GM19351 (cell line): ENCODE results near the gene USP6.
"Not testable (repeated sequence)": the region's sequence is repeated elsewhere in the genome, so short reads cannot be mapped to it uniquely, and the experiment has no call there.

Experiments
- ATAC-seq: cut with Tn5 transposase; IDR thresholded peaks from one replicate; pipeline ENCODE4 v1.9.1; 2021; ENCODE audit warnings: mild to moderate bottlenecking, moderate library complexity; ENCODE audit not compliant: unreplicated experiment

Gene USP6

DNA sequence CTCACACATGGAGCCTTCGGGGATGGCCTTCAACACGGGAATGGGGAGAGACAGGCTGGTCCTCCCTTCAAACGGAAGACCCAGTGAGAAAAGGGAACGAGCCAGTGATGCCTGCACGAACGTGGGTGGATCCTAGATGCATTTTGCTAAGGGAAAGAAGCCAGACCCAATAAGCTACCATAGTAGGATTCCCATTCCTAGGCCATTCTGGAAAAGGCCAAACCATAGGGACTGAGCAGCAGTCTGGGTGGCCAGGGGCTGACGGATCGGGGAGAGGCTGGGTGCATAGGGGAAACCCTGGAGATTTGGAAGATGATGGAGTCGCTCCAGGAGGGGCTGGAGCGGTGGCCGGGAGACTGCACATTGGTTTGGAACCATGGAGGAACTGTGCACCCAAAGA lies 18.7 kb downstream of the USP6 start:
- ATAC-seq, result not testable (repeated sequence)

- not testable (repeated sequence) for ATAC-seq
Measured at GRCh38 chr17:5135131-5135712, 19.4 kb downstream of the USP6 start.

DNA sequence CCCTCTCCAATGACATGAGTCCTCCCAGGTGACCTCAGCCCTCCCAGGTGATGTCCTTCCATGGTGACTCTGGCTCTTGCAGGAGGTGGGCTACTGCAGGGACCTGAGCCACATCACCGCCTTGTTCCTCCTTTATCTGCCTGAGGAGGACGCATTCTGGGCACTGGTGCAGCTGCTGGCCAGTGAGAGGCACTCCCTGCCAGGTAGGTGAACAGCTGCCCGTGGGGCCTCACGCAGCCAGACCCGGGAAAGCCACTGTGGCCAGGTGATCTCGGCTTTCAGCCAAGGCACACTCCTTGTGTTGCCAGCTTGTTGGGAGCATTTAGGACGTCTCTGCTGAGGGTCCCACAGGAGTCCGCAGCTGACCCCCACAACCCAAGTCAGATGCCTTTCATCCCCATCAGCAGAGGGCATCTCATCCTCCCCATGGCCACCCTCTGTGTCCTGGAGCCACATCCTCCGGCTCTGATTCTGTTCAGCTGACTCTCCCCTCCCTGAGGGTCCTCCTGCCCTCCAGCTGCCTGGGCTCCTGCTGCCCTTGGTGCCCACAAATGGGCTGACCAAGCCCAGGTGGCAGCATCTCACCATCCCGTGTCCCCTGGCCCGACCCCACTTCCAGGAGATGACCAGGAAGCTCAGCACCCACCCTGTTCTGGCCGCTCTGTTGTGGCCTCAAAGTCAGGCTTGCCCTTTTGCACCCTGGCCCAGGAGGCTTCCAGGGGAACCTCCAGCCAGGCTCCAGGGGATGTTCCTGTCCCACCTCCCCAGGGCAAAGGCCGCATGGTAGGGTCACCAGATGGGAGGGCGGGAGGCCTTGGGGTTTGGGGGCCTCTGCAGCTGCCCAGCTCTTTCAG lies 20.1 kb downstream of the USP6 start:
- no peak for ATAC-seq

DNA sequence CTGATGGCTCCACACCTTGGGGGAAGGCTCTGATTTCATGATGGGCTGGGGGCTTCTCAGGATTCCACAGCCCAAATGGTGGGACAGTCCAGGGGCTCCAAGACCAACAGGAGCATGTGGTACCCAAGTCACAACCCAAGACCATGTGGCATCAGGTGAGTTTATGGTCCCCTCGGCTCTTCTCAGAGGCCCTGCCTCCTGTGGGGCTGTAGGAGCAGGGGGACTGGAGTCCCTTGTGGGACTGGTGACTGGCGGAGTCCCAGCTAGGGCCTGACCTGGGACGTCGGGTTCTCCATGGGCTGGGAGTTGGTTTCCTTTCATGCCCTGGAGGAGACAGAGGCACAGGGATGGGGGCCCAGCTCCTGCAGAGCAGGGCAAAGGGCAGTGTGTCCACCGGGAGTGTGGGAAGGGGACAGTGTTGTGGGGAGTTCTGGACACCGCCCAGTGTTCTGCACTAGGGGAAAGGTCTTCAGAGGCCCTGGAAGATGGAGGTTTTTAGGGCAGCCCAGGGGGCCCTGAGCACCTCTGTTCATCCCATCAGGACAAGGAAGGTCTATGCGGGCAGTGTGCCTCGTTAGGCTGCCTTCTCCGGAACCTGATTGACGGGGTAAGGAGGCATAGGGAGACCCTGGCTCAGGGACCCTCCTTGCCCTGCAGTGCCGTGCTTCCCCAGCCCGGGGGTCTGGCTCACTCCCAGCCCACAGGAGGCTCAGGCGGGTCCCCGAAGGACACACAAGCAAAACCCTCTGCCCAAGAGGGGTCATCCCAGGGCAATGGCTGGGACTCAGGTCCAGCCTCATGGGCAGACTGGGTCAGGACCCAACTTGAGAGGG lies 21.0 kb downstream of the USP6 start:
- ATAC-seq, result not testable (repeated sequence)

- ATAC-seq, result not testable (repeated sequence)
Measured at GRCh38 chr17:5137511-5138197, 21.8 kb downstream of the USP6 start.

DNA sequence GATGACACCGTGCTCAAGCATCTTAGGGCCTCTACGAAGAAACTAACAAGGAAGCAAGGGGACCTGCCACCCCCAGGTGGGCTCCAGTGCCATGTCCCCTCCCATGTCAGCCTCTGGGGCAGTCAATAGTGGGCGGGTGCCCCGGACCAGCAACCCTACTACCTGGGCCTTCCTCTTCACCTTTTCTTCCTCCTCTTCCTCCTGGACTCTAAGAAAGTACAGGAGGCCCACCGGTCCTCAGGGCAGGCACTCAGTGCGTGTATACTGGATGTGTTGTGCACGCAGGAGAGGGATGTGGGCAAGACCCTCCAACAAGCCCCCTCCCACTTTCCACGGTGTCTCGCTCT lies 22.3 kb downstream of the USP6 start:
- not testable (repeated sequence) for ATAC-seq

- ATAC-seq, result no peak
Measured at GRCh38 chr17:5138616-5139457, 23.0 kb downstream of the USP6 start.

GRCh38 chr17:5139458-5139732 lies 23.6 kb downstream of the USP6 start:
- ATAC-seq, result no peak

- ATAC-seq, result not testable (repeated sequence)
Measured at GRCh38 chr17:5142877-5143276, 27.0 kb downstream of the USP6 start.

- not testable (repeated sequence) for ATAC-seq
Measured at GRCh38 chr17:5146122-5146521, 30.3 kb downstream of the USP6 start.

DNA sequence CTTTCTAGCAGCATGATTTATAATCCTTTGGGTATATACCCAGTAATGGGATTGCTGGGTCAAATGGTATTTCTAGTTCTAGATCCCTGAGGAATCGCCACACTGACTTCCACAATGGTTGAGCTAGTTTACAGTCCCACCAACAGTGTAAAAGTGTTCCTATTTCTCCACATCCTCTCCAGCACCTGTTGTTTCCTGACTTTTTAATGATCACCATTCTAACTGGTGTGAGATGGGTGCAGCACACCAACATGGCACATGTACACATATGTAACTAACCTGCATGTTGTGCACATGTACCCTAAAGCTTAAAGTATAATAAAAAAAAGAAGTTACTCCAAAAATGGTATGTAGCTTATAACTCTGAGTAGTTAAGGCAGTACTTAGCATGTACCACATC lies 44.9 kb downstream of the USP6 start:
- ATAC-seq, result not testable (repeated sequence)

DNA sequence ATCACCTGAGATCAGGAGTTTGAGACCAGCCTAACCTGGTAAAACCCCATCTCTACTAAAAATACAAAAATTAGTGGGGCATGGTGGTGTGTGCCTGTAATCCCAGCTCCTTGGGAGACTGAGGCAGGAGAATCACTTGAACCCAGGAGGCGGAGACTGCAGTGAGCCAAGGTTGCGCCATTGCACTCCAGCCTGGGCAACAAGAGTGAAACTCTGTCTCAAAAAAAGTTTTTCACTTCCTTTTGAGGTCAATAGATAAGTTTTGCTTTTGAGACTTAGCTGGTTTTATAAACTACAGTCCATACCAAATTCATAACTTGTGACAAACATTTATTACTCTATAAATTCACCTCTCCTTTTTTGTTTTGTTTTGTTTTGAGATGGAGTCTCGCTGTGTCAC lies 46.0 kb downstream of the USP6 start:
- ATAC-seq, result not testable (repeated sequence)

GRCh38 chr17:5164436-5164835 lies 48.6 kb downstream of the USP6 start:
- no peak for ATAC-seq

DNA sequence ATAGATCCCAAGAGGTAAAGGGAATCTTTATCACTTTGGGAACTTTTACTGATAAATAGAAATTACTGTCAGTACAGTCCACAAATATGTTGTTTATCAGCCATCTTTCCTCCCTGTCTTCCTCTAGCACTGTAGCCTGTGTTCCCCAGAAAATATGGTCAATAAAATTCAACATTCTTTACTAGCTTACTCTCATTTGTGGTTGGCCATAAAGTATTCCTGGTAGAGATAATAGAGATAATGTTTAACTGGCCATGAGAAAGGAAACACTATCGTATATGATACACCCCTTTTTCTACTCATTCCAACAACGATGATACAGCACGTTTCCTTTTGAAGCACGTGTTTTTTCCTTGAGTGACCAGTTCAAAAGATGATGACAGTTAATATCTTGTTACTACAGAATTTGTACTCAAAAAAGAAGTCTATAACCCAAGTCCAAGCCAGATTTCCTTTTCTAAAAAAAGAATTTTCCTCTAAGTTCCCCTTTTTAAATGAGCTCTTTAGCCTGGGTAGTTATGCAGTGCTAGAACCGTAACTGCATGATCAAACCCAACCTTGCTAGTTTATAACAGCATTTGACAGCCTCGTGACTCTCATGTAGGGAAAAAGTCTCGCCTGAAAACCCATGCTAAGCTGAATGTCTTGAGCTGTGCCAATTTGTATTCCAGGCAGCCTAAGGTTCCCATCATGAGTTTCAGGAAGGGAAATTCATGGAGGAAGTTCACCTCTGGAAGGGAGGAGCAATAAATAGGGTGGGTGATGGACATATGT lies 50.1 kb downstream of the USP6 start:
- not testable (repeated sequence) for ATAC-seq

GRCh38 chr17:5175027-5175426 lies 59.2 kb downstream of the USP6 start:
- ATAC-seq, result not testable (repeated sequence)

DNA sequence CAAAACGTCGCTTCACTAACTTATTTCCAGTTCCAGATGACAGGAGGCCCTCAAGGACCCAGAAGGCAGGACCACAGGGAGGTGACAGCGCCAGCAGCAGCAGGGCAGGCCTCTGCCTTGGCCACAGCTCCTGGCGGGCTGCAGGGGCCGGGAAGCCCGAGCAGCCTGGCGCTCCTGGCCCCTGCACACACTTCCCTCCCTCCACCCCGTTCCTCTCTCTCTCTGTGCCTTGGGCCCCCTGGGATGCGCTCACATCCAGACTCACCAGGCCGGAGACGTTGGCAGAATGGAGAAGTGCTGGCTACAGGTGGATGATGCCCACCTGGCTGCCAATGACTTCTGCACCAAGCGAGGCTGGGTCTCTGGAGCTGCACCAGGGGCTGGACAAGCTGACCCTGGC lies 63.2 kb downstream of the USP6 start:
- ATAC-seq, result no peak

DNA sequence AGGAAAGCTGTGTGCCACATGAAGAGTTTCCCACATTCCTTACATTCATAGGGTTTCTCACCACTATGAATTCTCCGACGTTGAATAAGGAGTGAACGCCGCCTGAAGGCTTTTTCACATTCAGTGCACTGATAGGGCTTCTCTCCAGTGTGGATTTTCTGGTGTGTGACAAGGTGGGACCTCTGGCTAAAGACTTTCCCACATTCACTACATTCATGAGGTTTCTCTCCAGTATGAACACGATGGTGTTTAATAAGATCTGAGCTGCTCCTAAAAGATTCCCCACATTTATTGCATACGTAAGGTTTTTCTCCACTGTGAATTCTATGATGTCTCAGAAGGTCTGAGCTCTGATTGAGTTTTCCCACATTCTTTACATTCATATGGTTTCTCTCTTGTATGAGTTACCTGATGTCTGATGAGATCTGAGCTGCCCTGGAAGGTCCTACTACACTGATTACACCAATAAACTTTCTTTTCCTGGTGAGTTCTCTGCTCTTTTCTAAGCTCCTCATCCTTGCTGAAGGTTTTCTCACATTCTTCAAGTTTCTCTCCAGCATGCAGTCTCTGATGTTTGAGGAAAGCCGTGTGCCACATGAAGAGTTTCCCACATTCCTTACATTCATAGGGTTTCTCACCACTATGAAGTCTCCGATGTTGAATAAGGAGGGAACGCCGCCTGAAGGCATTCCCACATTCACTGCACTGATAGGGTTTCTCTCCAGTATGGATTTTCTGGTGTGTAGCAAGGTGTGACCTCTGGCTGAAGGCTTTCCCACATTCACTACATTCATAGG lies 65.9 kb downstream of the USP6 start:
- ATAC-seq, result no peak

GRCh38 chr17:5182597-5183409 lies 67.0 kb downstream of the USP6 start:
- no peak for ATAC-seq
